GM15510 (cell line): ENCODE measurements around the gene PRC1.

ENCODE experiments used
- POLR2A ChIP-seq: IDR thresholded peaks from 3 replicates; pipeline ENCODE4 v1.6.1; 2011; ENCODE audit warnings: borderline replicate concordance; ENCODE audit not compliant: insufficient read length; ENCODE audit errors: extremely low read depth

The PRC1 gene

DNA sequence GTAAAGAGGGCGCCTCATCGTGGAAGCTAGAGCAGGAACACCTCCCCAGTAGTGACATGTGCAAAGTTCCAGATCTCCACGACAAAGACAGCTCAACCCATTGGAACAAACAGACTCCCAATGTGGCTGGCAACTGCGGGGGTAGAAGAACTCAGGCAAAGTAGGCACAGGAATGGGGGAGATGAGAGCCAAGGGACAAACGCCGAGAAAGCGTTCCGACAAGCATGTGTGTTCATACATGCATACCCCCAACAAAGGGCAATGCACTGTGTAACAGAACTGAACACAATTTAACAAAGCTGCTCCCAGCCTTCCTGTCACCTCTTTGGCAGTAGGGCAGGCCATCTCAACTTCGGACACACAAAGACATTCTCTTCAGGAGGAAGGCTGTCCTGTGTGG lies 28.1 kb downstream of the PRC1 start:
- TF ChIP-seq POLR2A: no peak

DNA sequence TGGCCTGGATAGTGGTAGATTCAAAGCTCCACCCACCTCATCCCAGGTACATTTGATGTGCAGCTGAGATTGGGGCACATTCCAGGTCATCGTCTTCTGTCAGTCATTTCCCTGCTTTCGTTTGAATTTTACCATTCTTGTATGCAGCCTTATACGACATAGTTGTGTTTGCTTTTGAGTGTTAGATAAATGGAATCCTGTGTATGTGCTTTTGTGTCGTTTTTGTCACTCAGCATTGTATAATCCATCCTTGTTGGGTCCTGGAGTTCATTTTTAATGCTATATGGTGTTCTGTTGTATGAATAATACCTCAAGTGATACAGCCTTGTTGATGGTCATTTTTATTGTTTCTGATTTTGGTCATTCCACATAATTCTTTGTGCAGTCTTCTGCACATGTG lies 32.3 kb downstream of the PRC1 start:
- TF ChIP-seq POLR2A: no peak

DNA sequence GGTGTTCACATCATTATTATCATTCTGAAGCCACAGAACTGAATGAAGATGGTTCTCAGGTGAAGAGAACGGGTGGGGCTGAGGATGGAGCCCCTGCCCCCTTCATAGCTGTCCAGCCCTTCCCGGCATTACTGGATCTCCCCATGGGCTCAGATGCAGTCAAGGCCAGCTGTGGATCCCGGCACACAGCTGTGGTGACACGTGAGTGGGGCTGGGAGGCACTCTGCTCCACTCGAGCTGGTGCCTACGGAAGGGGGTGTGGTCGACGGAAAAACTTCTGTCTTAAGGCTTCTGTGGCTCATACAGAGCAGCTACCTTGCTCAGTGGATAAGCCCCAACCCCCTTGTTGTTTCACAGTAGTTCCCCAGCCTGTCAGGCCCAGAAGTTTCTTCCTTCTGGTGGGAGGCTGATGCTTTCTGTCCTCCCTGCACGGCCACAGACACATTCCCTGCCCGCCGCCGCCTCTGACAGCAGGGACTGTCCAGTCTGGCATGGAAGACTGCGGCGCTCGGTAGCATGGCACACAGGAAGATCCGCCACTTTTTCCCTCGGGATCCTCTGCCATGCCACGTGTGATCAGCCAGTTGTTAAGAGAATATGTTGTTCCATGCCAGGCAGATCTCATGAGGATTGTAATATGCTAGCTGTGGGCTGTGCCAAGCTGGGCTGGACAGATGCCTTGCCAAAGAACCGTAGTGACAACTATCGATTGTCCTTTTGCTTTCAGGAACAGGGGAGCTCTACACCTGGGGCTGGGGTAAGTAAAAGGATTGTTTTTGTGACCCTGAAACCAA lies 33.8 kb downstream of the PRC1 start:
- no peak for TF ChIP-seq POLR2A

DNA sequence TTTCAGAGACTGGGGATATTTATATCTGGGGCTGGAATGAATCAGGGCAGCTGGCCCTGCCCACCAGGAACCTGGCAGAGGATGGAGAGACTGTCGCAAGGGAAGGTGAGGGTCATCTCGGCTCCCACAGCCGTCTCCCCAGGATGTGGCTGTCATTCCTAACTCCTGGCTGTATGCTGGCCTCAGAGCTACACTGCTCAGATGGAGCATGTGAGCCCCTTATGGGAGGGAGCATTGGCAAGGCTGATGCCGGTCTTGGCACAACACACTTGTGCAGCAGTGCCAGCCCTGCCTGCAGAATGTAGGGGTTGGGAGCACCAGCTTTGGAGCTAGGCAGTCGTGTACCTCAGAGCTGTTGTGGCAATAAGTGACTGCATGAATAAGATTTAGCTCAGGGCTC lies 34.4 kb downstream of the PRC1 start:
- no peak for TF ChIP-seq POLR2A

DNA sequence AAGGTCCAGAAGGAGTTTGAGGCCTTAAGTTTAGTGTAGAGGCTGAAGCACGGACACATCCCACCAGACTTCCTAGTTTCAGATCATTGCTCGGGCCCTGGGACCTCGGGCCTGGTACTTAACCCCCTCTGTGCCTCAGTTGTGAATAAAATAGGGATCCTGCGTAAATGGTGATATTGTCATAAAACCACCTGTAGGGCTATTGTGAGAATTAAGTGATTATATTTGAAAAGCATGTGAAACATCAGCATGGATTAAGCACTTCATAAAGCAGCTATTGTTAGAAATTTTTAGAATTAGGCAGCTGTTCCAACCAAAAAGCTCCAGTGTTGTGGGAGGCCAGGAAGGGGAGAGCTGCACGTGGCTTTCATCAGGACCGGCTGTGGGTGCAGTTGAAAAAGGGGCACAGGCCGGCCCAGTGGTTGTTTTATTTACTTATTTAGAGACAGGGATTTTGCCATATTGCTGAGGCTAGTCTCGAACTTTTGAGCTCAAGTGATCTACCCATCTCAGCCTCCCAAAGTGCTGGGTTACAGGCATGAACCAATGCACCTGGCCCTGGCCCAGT lies 35.2 kb downstream of the PRC1 start:
- TF ChIP-seq POLR2A: no peak

DNA sequence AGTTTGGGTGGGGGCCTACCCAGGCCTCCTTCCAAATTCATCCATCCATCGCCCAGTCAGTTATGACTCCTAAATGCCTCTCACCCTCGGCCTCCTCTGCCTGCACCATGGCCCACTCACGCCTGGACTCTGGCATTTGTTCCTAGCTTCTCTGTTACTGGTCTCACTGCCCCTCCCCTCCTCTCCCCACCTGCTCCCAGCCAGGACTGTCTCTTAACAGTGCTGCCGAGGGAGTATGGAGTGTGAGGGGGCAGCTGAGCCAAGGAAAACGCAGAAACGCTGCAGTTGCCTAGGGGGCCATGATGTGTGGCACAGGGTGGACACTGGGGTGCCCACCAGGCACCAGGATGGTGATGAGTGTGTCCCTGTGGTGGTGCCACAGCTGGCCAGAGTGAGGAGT lies 36.5 kb downstream of the PRC1 start:
- TF ChIP-seq POLR2A: no peak

DNA sequence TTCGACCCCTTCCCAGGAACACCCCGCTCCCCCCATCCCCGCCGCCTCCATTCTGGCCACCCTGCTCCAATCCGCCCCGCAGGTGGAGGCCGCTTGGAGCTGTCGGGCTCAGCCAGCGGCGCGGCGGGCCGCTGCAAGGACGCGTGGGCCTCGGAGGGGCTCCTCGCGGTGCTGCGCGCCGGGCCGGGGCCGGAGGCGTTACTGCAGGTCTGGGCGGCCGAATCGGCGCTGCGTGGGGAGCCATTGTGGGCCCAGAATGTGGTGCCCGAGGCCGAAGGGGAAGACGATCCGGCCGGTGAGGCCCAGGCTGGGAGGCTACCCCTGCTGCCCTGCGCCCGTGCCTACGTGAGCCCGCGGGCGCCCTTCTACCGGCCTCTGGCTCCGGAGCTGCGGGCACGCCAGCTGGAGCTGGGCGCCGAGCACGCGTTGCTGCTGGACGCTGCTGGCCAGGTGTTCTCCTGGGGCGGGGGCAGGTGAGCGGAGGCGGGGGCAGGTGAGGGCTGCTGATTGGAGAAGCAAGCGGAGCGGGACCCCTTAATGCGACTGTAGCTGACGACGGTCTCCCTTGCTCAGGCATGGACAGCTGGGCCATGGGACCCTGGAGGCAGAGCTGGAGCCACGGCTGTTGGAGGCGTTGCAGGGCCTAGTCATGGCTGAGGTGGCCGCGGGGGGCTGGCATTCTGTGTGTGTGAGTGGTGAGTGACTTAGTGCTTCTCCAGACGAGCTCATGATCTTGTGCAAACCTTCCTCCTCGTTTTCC lies 37.1 kb downstream of the PRC1 start:
- TF ChIP-seq POLR2A: no peak

DNA sequence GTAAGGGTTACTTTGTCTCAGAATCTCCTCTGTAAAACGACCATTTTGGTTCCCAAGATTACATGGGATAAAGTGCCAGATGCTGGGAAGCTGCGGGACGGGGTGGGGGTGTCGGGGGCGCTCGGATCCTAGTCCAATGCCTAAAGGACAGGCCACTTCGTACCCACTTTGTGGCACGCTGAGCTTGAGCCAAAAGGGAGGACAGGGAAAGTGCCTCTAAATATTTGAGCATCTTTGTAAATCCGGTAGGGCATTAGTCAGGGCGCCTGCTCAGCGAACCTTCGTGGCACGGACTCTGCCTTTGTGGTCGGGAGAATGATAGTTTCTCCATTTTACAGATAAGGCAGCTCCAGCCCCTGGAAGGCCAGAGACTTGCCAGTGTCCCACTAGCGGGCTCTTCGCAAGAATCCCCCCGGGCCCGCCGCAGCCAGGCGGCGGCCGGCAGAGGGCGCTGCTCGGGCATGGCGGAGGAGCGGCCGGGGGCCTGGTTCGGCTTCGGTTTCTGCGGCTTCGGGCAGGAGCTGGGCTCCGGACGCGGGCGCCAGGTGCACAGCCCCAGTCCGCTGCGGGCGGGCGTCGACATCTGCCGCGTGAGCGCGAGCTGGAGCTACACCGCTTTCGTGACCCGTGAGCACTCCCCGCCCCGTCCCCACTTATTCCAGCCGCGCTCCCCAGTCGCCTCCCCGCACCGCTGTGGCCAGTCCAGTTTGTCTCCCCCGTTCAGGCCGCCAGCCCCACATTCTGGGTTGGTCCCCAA lies 37.9 kb downstream of the PRC1 start:
- TF ChIP-seq POLR2A: no peak

DNA sequence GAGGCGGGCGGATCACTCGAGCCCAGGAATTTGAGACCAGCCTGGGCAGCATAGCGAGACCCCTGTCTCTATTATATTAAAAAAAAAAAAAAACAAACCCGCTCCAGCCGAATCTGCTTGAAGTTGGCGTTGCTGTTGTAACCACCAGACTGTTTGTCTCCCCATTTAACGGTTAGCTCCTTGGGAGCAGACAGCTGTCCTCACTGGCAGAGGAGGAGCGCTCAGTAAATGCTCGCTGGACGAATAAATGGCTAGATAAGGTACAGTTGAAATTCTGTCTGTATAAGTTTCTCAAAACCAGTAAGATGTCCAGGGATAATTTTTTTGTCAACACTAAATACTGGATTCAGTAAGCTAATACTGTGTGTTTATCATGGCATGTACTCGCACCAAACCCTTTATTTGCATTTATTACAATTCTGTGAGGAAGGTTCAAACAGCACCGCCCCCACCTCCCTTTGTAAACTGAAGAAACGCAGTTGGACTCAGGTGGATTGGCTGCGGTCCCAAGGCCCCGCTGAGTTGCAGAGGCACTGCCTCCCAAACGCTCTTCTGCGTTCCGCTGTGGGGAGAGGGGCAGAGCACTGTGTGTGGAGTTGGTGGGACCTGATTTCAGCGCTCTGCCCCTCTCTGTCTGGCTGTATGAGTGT lies 38.6 kb downstream of the PRC1 start:
- no peak for TF ChIP-seq POLR2A

DNA sequence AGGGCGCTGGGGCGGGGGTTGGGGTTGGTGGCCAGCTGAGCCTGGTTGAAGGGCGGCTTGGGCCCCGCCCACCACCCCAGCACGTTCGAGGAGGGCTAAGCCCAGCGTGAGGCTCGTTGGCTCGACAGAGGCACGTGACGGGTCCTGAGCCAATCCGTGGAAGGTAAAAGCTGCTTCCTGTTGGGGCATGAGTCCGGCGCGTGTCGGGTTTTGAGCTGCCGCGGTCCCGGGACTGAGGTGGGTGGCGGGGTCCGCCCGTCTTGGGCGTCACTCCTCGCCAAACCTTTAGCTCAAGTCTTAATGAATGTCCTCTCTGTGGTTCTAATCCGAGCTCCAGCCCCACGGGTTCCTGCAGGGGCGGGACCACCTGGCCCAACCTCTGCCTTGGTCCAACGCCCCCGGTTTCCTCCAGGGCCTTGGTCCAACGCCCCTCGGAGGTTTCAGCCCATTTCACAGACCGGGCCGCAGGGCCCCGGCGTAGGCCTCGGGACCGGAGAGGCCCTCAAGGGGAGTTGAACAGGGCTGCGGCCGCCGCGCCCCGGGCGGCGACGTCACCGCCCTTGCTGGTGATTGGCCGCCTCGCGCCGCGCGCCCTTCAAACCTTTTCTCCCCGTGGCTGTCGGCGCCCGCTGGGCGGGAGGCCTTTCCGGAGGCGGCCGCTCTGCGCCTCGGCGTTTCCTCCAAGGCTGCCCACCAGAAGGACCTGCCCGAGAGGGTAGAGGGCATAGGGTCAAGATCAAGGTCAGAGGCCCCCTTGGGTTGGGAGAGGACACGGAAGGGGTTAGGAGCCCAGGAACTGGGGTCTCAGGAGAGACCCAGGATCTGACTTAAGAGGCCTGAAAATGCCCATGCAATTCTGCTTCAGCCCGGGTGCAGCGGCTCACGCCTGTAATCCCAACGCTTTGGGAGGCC lies 39.4 kb downstream of the PRC1 start, which contains the start of gene RCCD1:
RCCD1 (plus strand) TSS at position 173 of the 912 bp plus-strand sequence. CDS start 1,851 bp downstream, outside the sequence.
- TF ChIP-seq POLR2A: peak; percentile 83

DNA sequence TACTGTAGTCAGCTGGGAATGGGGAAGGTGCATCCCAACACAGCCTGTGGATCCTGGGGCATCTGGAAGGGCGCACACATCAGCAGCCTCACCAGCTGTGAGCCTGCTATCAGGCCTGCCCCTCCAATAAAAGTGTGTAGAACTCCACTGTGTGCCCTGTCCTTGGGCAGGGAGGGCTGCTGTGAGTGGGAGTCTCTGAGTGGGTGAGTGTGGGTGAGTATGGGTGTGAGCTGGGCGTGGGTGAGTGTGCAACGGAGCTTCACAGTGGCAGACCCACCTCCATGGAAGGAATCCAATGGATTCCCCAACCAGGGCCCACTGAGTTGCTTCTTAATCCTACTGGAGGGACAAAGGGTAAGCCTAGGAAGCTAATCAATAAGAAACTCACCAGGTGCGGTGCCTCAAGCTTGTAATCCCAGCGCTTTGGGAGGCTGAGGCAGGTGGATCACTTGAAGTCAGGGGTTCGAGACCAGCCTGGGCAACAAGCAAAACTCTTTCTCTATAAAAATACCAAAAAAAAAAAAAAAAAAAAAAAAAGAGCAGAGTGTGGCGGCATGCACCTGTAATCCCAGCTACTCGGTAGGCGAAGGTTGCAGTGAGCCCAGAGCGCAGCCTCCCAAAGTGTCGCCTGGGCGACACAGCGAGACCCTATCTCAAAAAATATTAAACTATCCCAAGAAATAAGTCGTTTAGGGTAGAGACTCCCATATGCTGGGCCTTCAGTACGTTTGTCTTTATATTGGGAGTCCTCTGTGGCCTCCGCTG lies 40.2 kb downstream of the PRC1 start:
- no peak for TF ChIP-seq POLR2A

DNA sequence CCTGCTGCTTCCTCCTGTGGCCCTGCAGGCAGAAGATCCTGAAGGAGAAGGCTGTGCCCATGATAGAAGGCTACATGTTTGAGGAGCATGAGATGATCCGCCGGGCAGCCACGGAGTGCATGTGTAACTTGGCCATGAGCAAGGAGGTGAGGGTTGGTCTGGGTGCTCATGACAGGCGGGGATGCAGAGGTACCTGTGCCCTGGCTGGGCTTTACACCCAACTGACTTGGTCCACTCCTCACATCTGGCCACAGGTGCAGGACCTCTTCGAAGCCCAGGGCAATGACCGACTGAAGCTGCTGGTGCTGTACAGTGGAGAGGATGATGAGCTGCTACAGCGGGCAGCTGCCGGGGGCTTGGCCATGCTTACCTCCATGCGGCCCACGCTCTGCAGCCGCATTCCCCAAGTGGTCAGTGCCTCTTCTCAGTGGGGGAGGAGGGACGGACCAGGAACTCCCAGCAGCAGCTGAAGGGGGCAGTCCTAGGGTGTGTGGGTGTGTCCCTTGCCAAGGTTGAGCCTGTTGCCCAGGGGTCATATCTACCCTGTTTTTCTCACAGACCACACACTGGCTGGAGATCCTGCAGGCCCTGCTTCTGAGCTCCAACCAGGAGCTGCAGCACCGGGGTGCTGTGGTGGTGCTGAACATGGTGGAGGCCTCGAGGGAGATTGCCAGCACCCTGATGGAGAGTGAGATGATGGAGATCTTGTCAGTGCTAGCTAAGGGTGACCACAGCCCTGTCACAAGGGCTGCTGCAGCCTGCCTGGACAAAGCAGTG lies 41.2 kb downstream of the PRC1 start:
- no peak for TF ChIP-seq POLR2A
